GM13976 (cell line): ENCODE data around the gene RAB37.

ENCODE experiments used
- DNase-seq: peaks from one replicate; pipeline ENCODE4 v3.0.0; 2012; ENCODE audit warnings: low spot score
- CTCF ChIP-seq: IDR thresholded peaks from 2 replicates; pipeline ENCODE4 v1.5.1; 2012; ENCODE audit warnings: borderline replicate concordance, mild to moderate bottlenecking; ENCODE audit not compliant: insufficient read depth; ENCODE audit errors: extremely low read depth, missing control alignments, control extremely low read depth
- in situ Hi-C: fragments of 300-500 bp; cut with MboI; formaldehyde crosslinking; loops from one replicate; pipeline ENCODE4 v1.12.0; 2022; ENCODE audit warnings: low sequenced_read_pairs, mixed read lengths, inconsistent platforms; ENCODE audit not compliant: unreplicated experiment

The RAB37 gene

GRCh38 chr17:74786431-74787055, 49.5 kb downstream of the RAB37 start:
- no peak for DNase-seq
- TF ChIP-seq CTCF: no peak
- in situ Hi-C loops: no loop called here

- in situ Hi-C loops: loop anchor here (10.0 kb wide), 1 partner anchor 74 kb away; no protein-coding TSS in a partner anchor
- no peak for TF ChIP-seq CTCF
- no peak for DNase-seq
Measured at GRCh38 chr17:74790161-74791058, 53.4 kb downstream of the RAB37 start.

- DNase-seq: no peak
- in situ Hi-C loops: loop anchor here (10.0 kb wide), 1 partner anchor 72 kb away; no protein-coding TSS in a partner anchor
- TF ChIP-seq CTCF: no peak
Measured at GRCh38 chr17:74792586-74793105, 55.6 kb downstream of the RAB37 start.

- DNase-seq: no peak
- in situ Hi-C loops: loop anchor here (10.0 kb wide), 1 partner anchor 69 kb away; no protein-coding TSS in a partner anchor
- no peak for TF ChIP-seq CTCF
Measured at GRCh38 chr17:74795327-74796020, 58.4 kb downstream of the RAB37 start.

GRCh38 chr17:74796211-74796610, 59.2 kb downstream of the RAB37 start:
- no peak for TF ChIP-seq CTCF
- DNase-seq: no peak
- in situ Hi-C loops: loop anchor here (10.0 kb wide), 1 partner anchor 69 kb away; no protein-coding TSS in a partner anchor

GRCh38 chr17:74796866-74797265, 59.8 kb downstream of the RAB37 start:
- TF ChIP-seq CTCF: no peak
- no peak for DNase-seq
- in situ Hi-C loops: loop anchor here (10.0 kb wide), 1 partner anchor 68 kb away; no protein-coding TSS in a partner anchor
